Posterior cingulate gyrus (tissue), 11 donors: Measurements from ENCODE around the gene FBXL13.
"Not testable (repeated sequence)": the region's sequence is repeated elsewhere in the genome, so short reads cannot be mapped to it uniquely, and the experiment has no call there.

Source experiments
- DNase-seq, 10 donors: peaks; one replicate each; pipeline versions ENCODE4 v3.0.0 to v3.0.0-alpha.2; 2020 to 2021; ENCODE audit warnings: mixed read lengths in 3 of 10
- intact Hi-C: fragments of 100-400 bp; cut with DNase I; formaldehyde crosslinking; loops from one replicate; pipeline ENCODE4 v1.15.1; 2023

The FBXL13 gene

DNA sequence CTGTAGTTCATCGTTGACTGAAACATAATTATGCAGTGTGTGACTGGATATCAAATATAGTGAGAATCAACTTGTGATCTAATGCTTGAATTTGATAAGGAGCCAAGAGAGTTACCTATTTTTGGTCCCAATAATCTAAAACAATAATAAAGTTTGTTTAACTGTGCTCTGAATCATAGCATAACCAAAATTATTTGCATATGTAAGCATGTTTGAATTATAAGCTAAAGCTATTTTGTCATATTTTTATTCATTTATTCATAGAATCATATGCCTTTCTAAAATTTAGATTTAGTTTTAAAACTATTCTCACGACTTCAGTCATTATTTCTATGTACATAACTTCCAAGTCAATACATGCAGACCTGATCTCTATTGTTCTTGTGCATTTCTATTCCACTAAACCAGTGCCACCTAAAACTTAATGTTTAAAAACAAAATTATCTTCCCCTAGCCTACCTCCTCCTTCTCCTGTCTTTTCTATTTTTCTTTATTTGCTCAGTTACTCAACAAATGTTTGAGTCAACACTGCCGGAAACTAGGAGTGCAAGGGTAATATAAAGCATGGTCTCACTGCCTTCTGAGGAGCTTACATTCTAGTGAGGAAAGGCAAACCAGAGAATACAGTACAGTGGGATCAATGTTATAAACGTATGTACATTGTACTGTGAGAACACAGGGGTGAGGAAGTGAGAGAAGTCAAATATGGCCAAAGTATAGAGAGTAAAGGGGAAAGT lies 284.1 kb downstream of the FBXL13 start:
- not testable (repeated sequence) for DNase-seq

DNA sequence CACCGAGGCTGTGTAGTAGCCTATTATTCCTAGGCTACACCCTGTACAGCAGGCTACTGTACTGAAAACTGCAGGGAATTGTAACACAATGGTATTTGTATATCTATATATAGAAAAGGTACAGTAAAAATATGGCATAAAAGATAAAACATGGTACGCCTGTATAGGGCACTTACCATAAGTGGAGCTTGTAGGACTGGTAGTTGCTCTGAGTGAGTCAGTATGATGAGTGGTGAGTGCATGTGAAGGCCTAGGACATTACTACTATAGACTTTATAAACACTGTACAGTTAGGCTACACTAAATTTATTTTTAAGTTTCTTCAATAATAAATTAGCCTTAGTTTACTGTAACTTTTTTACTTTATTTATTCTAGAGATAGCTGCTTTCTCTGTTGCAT lies 285.8 kb downstream of the FBXL13 start:
- DNase-seq, intact Hi-C loops: not testable (repeated sequence)

More for the DNA sequence above, 284.1 kb downstream of the FBXL13 start:
- intact Hi-C loops: not testable (repeated sequence)

DNA sequence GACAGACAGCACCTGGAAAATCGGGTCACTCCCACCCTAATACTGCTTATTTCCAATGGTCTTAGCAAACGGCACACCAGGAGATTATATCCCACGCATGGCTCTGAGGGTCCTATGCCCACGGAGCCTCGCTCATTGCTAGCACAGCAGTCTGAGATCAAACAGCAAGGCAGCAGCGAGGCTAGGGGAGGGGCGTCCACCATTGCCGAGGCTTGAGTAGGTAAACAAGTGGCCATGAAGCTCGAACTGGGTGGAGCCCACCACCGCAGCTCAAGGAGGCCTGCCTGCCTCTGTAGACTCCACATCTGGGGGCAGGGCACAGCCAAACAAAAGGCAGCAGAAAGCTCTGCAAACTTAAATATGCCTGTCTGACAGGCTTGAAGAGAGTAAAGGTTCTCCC lies 293.7 kb downstream of the FBXL13 start:
- intact Hi-C loops: not testable (repeated sequence)
- DNase-seq: peak in 1 of 10 donors; percentile 70

DNA sequence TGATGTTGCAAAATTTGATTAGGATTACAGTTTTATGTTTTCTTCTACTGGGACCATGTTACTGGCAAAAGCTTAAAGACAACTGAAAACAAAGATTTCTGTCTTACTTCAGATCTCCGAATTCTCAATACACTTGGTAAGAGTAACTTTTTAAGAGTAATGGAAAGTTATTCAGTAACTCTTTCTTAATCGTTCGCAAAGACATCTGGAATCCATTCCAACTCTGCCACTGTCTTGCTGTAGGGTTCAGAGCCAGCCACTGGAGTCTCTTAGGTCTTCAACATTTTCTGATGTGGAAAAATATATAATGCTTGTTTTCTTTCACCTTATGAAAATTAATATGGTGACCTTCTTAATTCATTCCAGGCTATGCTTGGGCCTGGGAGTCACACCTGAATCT lies 295.9 kb downstream of the FBXL13 start:
- intact Hi-C loops, DNase-seq: not testable (repeated sequence)

DNA sequence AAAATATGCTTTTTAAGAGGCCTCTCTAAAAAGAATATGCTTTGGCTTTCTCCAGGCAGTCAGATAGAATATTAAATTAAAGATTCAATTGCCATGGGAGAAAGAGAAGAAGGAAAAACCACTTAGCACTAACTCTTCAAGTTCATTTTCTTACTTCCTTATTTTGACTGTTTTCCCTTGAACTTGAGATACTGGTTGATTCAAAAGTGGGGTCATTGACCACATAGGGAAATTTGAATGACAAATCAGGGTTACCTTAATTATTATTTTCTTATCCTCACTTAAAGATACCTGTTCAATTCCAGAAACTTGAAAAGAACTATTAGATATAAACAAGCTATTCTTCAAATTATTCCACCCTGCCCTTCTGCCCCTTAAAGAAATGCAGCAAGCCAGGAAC lies 298.4 kb downstream of the FBXL13 start:
- intact Hi-C loops: not testable (repeated sequence)

DNA sequence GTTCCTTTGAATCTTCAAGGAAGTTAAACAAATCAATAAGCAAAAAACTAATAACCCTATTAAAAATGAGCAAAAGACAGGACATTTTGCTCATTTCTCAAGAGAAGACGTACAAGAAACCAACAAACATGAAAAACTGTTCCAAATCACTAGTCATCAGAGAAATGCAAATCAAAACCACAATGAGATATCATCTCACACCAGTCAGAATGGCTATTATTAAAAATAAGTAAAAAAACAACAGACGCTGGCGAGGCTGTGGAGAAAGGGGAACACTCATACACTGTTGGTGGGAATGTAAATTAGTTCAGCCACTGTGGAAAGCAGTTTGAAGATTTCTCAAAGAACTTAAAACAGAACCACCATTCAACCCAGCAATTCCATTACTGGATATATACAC lies 304.1 kb downstream of the FBXL13 start:
- DNase-seq, intact Hi-C loops: not testable (repeated sequence)

More for the DNA sequence above, 298.4 kb downstream of the FBXL13 start:
- not testable (repeated sequence) for DNase-seq

DNA sequence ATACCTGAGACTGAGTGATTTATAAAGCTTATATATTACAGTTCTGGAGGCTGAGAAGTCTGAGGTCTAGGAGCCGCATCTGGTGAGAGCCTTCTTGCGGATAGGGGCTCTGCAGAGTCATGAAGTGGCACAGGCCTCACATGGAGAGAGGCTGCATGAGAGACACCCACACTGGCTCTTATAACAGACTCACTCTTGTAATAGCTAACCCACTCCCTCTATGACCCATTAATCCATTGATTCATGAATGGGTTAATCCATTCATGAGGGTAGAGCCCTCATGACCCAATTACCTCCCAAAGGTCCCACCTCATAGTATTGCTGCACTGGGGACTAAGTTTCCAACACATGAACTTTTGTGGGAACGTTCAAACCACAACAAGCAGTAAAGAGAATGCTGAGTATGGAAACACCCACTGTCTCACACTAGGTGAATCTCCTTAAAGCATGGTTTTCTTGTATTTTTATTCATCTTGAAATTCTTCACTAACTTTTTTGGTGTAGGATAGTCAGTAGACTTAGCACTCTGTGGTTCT lies 304.9 kb downstream of the FBXL13 start:
- DNase-seq, intact Hi-C loops: not testable (repeated sequence)

DNA sequence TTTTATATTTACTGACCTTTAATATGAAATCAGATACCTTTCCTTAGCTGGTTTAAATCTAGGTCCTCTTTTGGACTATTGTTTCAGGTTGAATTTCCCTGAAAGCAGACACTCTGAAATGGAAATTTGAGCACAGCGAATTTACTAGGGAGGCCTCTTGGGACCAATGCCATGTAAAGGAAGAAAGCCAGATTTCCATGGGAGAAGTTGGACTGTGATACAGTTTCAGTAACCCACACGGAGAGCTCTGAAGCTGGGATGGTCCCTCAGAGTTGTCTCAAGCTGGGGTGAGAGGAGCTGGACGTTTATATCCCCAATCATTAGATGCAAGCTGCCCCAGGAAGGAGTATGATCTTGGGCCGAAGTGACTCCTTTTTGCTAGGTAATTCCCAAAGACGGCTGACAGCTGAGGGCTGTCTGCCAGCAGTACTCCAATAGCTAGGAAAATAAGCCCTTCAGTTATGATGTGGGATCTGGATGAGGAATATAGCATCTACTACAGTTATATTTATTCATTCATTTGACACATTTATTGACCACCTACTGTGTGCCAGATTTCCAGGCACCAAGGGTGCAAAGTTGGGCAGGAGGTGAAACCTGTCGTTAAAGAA lies 311.2 kb downstream of the FBXL13 start:
- intact Hi-C loops, DNase-seq: not testable (repeated sequence)
